HG03520 (cell line): ENCODE results near the gene LLGL1.

Experiments
- ATAC-seq: cut with Tn5 transposase; IDR thresholded peaks from one replicate; pipeline ENCODE4 v1.9.1; 2021; ENCODE audit warnings: mild to moderate bottlenecking, moderate library complexity; ENCODE audit not compliant: unreplicated experiment

LLGL1 gene

DNA sequence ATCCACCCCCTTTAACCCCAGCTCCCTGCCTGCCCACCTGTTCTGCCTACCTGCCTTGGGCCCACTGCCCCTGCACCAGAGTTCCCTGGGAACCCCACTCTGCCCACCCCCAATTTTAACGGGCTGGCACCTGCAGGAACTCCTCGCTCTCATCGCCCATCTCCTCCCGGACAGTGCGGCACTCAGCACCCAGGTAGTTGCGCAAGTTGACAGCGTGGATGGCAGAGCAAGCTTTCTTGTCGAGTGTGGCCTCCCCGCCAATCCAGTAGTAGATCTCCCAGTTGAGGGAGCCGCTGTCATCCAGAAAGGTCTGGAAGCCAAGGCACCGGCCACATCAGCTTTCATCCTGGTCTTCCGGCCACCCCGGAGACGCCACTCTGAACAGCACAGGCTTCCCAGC lies 25.3 kb downstream of the LLGL1 start:
- ATAC-seq = no peak

DNA sequence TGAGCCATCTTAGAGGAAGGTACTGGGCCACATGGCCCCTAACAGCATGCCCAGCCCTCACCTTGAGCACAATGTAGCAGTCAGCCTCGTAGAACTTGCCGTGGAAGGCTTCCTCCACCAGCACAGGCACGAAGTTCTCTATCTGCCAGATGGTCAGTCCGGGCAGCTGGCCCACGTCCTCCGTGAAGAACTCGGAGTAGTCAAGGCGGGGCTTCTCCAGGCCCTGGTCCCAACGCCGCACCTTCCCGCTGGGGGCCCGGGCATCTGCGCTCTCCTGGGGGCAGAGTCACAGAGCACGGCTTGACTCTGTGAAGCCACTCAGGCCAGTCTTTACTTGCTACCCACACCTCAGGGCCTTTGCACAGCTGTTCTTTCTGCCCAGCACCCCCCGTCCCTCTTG lies 25.8 kb downstream of the LLGL1 start:
- ATAC-seq = no peak

DNA sequence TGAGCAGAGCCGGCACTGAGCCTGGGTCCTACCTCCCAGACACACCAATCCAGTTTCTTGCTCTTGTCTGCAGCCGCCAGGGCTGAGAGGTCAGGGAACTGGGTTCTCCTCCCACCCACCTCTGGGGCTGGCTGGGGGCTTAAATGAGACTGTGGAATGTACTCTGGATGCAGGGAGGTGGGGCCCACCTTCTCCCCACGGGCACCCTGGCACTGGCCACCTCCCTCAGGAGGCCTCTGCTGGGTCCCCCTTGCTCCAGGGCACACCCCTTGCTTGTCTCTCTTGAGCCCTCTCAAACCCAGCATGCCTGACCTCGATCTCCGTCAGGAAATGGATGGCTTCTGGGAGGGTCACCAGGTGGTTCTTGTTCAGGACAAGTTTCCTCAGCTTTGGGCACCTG lies 26.7 kb downstream of the LLGL1 start:
- ATAC-seq = no peak

DNA sequence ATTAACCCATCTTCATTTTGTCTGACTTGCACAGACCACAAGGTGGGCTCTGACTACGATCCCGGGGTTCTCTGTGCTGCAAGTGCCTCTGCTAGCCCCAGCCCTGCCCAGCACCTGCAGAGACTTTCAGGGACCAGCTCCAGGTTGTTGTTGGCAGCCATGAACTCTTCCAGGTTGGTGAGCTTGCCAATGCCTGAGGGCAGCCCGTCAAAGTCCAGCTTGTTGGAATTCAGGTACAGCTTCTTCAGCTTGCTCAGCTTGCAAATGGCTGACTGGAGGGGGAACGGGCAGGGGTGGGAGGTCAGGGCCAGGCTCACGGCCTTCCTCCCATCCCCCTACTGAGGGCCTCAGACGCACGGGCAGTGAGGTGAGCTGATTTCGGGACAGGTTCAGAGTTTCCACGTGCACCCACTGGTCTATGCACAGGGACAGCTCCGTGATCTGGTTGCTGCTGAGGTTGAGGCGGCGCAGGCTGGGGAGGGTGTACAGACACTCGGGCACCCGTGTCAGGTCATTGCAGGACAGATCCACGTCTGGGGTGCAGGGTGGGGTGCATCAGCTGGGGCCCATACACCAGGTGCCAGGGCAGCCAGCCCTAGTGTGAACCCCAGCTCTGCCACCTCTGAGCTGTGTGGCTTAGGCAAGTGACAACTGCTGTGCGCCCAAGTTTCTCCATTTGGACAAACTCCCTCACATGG lies 27.9 kb downstream of the LLGL1 start:
- no peak for ATAC-seq

DNA sequence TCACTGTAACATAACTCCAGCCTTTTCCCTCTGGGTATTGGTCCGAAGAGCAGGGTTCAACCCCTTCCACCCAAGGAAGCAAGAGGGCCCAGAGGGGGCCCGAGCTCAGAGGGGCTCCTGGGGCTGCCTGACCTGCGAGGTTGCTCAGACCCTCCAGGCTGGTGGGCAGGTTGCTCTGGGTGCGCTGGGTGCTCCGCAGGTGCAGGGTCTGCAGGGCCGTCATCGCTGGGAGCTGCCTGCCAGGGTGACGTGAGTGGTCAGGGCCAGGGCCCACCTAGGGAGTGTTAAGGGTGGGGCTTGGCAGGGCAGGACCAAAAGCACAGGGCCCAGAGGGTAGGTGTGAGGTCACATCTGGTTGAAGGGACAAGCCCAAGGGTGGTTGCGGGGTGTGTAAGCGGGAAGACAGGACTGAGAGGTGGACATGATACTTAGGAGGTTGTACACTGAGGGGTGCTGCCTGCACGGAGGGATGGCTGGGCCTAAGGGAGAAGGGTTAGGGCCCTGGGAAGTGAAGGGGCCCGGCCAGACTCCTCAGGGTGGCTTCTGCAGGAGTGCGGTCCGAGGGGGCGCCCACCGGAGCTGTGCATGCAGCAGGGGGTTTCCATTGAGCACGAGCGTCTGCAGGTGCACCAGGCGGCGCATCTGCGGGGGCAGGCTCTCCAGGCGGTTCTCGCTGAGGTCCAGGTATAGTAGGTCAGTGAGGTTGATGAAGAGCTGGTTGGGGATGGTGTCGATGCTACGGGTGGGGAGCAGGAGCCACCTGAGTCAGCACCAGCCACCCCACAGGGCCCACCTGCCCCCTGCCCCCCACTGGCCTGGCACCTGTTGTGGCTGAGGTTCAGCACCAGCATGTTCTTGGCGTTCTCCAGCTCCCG lies 28.7 kb downstream of the LLGL1 start:
- ATAC-seq = no peak

DNA sequence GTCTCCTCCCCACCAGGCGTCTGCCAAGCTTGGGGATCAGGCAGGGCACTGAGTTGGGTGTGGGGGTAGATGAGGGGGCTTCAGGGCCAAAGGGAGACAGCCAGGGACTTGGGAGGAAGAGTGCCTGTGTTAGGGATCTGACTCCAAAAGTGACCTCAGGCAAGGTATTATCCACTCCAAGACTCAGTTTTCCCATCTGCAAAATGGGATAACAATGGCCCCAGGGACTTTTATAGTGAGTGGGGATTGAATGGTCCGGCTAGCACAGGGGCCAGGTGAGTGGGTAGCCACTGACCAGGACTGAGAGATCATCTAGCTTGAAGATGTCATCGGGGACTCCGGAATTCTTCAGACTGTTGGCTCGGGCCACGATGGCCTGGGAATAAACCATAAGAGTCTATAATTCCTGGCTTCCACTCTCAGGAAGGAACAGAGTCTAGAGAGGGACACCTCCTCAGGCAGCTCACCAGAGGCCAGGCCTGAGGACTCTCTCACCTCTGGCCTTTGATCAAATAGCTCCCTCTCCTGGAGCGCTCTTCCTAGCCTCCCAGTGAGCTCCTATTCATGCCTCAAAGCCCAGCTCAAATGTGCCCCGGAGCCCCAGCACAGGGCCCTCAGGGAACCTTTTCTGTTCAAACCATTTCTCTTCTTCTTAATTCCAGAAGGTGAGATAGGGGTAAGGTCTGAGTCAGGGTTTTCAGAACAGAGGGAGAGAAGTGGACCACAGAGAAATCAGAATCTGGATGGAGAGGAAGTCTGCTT lies 29.6 kb downstream of the LLGL1 start:
- no peak for ATAC-seq

DNA sequence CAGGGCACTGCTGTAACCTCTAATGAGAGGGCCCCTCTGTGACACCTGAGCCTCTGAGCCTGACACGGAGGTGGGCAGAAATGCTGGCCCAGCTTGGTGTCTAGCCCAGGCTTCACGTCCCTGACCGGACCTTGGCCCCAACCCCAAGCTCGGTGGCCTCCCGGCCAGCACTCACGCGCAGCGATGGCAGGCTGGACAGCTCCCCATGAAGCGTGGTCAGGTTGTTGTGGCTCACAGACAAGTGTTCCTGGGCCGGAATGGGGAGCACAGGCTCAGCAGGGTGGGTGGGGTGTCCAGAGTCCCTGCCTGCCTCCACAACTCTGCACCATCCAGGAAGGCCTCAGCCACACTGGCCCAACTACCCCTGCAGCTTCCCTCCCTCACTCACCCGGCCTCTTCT lies 30.9 kb downstream of the LLGL1 start:
- no peak for ATAC-seq

DNA sequence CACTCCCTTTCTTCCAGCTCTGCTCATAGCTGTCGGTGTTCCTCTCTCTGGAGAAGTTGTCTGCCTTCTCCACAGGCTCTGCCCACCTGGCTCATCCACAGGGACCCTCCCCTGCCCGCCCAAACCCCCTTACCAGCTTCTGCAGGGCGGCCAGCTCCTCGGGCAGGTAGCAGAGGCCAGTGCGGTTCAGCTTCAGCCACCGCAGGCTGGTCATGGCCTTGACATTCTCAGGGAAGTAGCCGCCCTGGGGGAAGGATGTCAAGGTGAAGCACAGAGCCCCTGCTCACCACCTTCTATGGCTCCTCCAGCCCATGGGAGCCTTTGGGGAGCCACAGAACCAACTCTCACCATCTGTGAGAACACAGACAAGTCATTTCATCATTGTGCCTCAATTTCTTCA lies 31.3 kb downstream of the LLGL1 start:
- no peak for ATAC-seq

DNA sequence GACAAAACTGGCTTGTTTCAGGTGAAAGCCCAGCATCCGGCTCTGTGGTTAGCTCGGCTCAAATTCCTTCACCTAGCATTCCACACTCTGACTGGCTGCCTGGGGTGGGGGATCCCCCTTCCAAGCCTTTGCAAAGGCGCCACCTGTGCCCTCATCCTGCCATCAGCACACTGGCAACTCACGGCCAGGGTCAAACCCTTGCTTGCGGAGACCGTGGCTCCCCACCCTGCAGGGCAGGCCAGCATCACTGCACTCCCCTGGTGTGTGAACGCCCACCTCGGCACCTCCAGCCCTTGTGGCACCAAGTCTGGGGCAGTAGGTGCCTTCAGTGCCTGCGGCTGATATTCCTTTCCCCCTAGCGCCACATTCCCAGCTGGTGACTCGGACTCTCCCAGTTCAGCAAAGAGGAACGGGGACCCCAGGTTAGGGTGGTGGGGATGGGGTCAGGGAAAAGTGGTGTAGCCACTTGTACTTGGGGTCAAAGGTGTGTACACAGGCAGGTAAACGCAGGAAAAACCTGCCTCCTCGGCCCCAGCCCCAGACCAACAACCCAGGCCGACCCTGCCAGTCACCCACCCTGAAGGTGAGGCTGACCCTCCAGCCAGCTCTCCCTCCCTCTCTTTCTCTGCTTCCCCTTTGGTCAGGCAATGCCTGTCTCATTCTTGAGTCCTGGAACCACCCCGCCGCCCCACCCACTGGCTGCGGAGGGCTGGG lies 32.0 kb downstream of the LLGL1 start:
- no peak for ATAC-seq

DNA sequence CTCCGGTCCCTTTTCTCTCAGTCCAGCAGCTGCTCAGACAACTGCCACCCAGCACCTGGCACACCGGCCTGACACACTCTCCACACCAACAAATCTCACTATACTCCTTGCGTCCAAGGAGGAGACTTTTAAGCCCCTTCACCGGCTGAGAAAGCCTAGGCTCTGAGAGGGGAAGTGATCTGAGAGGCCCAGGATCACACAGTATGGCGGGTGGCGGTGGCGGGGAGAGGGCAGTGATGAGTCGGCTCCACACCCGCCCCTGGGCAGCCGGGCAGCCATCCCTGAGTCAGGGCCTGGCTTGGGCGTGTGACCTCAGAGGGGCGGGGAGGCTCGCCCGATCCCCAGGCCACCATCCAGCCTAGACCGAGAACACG lies 32.5 kb downstream of the LLGL1 start:
- ATAC-seq = no peak

DNA sequence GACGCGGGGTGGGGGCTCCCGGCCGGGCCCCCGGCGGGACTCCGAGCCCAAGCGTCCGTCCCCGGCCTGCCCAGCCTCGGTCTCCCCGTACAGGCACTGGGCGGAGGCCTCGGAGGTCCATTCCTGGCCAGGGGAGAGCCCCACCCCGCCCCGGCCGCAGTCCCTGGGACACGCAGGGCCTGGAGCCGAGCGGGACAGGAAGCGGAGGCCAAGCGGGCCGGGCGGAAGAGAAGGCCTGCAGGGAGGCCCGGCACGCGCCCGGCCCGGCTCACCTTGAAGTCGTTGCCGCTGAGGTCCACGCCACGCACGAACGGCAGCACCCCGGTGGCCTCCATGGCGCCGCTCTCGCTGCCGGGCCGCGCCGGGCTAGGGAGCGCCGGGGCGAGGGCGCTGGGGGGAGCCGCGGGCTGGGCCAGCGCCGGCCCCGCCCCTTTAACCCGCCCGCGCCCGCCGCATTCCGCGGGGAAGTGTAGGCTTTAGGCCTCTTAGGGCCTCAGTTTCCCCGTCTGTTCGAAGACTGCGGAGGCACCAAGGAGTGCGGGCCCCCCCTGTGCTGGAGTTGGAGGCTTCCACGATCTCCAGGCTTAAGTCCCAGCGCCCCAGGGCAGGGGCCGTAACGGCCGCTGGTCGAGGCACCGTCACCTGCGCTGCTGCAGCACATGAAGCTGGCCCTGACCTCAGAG lies 33.1 kb downstream of the LLGL1 start, which contains the start of gene FLII:
TSS of gene FLII (minus strand) at position 383 of the 683 bp plus-strand sequence. CDS start at position 335, 48 bp downstream.
- no peak for ATAC-seq

DNA sequence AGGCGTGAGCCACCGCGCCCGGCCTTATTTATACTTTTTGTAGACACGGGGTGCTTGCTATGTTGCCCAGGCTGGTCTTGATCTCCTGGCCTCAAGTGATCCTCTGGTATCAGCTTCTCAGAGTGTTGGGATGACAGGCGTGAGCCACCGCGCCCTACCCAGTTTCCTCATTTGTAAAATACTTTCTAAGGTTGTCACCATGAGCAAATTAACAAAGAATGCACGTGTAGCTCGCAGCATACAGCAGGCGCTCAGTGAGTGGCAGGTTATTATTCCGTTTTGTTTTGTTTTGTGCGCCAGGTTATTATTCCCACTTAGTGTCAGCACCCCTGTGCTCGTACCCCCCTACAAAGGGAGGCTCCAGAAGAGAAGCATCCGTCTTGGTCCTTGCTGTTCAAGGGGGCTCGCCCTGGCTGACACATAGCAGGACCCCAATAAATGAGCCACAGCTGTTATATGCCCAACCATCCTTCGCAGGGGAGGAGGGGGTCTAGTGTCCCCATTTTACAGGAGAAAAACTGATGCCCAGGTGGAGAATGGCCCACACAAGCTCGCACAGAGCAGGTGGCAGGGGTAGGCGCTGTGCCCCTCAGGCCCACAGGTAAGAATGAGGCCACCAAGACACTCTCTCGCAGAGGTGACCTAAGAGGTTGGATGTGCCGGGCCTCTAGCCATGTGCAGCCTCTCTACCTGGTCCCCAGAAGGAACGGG lies 34.3 kb downstream of the LLGL1 start:
- no peak for ATAC-seq

DNA sequence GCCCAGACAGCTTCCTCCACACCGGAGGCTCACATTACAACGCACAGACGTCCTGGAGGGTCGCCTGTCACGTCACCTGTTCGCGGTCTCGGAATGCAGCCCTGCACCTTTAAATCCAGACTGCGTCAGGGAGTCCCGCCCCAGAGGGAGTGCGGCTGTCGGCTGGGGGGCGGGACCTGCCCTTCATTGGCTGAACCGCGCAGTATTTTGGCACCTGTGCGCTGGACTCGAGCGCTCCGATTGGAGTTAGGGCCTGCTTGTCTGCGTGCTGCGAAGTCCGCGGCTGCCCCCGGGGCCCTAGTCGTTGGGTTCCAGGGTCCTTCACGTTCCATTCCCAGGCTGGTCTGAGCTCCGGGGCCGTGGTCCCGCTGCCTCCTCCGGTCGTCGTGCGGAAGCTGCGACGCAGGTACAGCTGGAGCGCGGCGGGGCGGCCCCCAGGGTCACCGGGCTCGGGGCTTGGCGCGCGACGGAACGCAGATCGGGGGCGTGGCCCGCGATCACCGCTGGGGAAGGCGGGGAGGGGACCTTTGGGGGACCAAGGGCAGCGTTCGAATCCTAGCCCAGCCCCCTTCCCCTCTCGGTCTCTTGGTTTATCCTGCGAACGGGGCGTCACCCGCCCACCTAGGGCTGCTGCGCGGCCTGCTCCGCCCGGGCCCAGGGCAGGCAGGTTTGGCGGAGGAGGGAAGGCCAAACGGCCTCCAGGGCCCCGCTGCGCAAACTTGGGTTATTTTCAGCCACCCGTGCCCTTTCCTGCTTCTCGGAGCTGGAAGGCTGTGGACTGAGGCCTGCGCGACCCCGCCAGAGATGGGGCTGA lies 35.1 kb downstream of the LLGL1 start, which contains the start of gene MIEF2:
TSS of gene MIEF2 (plus strand) at position 331 of the 814 bp plus-strand sequence. CDS start 2,059 bp downstream, outside the sequence.
- ATAC-seq = peak; percentile 69

DNA sequence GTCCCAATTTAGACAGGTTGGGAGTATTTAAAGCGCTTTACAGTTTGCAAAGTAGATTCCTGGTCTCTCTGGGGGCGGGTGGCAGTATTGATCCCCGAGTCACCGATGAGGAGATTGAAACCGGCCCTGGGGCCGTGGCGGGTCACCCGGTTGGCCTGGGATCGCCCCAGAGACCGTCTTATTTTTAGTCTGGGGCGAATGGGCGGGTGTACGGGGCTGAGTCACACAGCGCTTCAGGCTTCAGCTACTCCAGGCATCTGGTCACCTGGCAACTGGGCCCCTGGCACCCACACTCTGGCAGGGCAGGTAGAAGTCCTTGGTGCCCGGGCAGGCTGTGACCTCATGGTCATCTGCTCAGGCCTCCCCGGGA lies 35.7 kb downstream of the LLGL1 start:
- ATAC-seq = no peak

DNA sequence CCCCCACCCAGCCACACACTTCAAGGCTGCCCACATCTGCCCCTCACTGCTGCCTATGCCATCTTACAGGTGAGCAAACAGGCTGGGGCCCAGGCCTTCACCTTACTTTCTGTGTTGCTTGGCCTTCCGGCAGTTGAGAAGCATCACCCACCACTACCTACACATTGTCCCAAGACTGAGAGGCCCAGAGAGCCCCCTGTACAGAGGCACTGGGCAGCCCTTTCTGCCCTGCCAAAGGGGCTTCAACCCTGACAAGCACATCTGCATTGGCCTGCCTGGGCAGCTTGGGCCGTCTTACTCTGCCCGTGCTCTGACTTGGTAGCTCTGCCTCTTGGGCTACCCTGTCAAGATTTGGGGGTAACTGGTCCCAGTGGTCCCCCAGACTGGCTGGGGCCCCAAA lies 36.2 kb downstream of the LLGL1 start:
- no peak for ATAC-seq

DNA sequence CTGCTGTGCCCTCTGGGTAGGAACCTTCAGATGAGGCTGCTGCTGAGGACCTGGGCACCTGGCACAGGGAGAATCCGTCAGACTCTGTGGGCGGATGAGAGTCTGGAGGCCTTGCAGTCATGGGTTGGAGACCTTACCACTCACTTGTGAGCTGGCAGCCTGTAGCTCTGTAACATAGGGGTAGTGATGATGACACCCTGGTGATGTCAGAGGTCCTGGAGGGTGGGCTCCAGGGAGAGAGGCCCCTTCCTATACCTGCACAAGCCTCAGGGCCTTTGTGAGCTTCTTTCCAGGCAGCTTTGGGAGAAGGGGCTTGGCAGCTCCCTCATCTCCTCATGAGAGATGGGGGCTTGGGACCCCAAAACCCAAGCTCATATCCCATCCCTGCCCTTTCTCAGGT lies 36.7 kb downstream of the LLGL1 start:
- ATAC-seq = no peak

DNA sequence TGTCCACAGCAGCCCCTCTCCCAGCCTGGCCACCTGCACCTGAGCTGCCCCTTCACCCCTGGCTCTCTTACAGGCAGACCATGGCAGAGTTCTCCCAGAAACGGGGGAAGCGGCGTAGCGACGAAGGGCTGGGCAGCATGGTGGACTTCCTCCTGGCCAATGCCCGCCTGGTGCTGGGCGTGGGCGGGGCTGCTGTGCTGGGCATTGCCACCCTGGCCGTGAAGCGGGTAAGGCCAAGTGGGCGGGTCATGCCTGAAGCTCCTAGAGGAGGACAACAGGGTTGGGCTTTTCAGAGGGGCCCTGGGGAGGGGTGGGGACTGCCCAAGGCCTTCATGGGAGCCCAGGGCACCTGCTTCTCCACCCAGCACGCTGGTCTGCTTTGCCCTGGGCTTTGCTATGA lies 37.2 kb downstream of the LLGL1 start:
- no peak for ATAC-seq

DNA sequence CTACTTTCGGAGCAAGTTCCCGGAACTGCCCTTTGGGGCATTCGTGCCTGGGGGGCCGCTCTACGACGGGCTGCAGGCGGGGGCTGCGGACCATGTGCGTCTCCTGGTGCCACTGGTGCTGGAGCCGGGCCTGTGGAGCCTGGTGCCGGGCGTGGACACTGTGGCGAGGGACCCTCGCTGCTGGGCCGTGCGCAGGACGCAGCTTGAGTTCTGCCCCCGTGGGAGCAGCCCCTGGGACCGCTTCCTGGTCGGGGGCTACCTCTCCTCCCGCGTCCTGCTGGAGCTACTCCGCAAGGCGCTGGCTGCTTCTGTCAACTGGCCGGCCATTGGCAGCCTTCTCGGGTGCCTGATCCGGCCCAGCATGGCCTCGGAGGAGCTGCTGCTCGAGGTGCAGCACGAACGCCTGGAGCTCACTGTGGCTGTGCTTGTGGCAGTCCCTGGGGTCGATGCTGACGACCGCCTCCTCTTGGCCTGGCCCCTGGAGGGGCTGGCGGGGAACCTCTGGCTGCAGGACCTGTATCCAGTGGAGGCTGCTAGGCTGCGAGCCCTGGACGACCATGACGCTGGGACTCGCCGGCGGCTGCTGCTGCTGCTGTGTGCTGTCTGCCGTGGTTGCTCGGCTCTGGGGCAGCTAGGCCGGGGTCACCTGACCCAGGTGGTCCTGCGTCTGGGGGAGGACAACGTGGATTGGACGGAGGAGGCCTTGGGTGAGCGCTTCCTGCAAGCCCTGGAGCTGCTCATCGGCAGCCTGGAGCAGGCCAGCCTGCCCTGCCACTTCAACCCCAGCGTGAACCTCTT lies 38.6 kb downstream of the LLGL1 start:
- no peak for ATAC-seq
